Measurements from ENCODE around the gene ZNF37A.
A peak's percentile ranks its signal among the peaks of the same experiment; 100 is the strongest.
"Not testable (repeated sequence)": the region's sequence is repeated elsewhere in the genome, so short reads cannot be mapped to it uniquely, and the experiment has no call there.

The ZNF37A gene

DNA sequence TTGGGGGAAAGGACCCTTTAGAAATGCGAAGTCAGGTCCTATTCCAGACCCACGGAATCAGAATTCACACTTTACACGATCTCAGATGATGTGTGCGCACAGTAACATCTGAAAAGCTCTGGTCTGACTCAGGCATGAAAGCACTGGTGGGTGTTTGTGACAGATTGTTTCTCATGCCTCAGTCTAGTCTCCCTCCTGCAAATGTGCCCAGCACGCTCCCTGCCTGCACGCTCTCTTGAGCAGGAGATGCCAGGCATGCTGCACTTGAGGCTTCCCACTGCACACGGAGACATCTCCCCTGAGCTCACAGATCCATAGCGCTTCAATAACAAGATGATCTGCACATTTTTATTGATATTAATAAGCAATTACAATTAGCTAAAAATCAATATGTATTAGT lies 23.6 kb upstream of the ZNF37A start:
- in situ Hi-C loops (cut with MboI; ENCODE audit: low pct_unique_long_range_greater_than_20kb, low sequenced_read_pairs, unreplicated experiment): no loop called here
- no peak for DNase-seq (ENCODE audit: low spot score)
- TF ChIP-seq, protein P1, sequence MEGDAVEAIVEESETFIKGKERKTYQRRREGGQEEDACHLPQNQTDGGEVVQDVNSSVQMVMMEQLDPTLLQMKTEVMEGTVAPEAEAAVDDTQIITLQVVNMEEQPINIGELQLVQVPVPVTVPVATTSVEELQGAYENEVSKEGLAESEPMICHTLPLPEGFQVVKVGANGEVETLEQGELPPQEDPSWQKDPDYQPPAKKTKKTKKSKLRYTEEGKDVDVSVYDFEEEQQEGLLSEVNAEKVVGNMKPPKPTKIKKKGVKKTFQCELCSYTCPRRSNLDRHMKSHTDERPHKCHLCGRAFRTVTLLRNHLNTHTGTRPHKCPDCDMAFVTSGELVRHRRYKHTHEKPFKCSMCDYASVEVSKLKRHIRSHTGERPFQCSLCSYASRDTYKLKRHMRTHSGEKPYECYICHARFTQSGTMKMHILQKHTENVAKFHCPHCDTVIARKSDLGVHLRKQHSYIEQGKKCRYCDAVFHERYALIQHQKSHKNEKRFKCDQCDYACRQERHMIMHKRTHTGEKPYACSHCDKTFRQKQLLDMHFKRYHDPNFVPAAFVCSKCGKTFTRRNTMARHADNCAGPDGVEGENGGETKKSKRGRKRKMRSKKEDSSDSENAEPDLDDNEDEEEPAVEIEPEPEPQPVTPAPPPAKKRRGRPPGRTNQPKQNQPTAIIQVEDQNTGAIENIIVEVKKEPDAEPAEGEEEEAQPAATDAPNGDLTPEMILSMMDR (IDR thresholded peaks at IDR 0.05; ENCODE audit: extremely low read depth, insufficient read depth, missing control alignments): no peak

DNA sequence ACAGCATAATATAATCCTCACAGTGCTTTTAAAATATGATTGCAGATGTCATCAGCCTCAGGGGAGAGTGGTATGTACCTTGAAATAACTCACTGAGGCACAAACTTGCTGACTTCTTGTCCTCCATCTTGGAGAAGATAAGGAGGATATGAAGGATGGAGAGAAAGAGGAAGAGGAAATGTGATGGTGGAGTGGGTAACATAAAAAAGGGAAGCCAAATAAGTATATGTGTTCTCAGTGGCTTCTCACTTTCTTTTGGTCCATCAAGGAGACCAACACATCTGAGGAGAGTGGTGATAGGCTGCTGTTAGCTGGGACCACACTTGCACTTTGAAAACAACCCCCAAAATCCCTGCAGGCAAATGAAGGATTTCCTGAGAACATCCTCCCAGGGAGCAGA lies 21.6 kb upstream of the ZNF37A start:
- TF ChIP-seq, protein P1 (IDR thresholded peaks at IDR 0.05; ENCODE audit: extremely low read depth, insufficient read depth, missing control alignments): no peak
- in situ Hi-C loops (cut with MboI; ENCODE audit: low pct_unique_long_range_greater_than_20kb, low sequenced_read_pairs, unreplicated experiment): no loop called here

DNA sequence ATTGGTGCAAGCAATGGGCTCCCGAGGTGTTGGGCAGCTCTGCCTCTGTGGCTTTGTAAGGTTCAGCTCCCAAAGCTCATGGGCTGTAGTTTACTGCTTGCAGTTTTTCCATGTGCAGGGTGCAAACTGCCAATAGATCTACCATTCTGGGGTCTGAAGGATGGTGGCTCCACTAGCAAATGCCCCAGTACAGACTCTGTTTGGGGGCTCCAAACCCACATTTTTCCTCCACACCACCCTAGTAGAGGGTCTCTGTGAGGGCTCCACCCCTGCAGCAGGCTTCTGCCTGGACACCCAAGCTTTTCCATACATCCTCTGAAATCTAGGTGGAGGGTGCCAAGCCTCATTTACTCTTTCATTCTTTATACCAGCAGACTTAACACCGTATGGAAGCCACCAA lies 17.4 kb upstream of the ZNF37A start:
- in situ Hi-C loops (cut with MboI; ENCODE audit: low pct_unique_long_range_greater_than_20kb, low sequenced_read_pairs, unreplicated experiment): loop anchor here (25.0 kb wide), 1 partner anchor 214 kb away; the partner anchor contains the start of gene ZNF248
- TF ChIP-seq, protein P1 (IDR thresholded peaks at IDR 0.05; ENCODE audit: extremely low read depth, insufficient read depth, missing control alignments): no peak
- no peak for DNase-seq (ENCODE audit: low spot score)

More for the DNA sequence above, 21.6 kb upstream of the ZNF37A start:
- DNase-seq (ENCODE audit: low spot score): no peak

DNA sequence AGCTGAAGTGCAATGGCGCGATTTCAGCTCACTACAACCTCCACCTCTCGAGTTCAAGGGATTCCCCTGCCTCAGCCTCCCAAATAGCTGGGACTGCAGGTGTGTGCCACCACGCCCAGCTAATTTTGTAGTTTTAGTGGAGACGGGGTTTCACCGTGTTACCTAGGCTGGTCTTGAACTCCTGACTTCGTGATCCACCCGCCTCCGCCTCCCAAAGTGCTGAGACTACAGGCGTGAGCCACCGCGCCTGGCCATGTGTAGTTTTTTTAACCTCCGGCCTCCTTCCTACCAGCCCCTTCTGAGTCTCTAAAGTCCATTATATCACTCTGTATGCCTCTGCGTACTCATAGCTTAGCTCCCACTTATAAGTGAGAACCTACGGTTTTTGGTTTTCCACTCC lies 819 bp upstream of the ZNF37A start:
- in situ Hi-C loops (cut with MboI; ENCODE audit: low pct_unique_long_range_greater_than_20kb, low sequenced_read_pairs, unreplicated experiment): loop anchor here (25.0 kb wide), 1 partner anchor 231 kb away; the partner anchor contains the start of gene ZNF248
- not testable (repeated sequence) for DNase-seq (ENCODE audit: low spot score)

DNA sequence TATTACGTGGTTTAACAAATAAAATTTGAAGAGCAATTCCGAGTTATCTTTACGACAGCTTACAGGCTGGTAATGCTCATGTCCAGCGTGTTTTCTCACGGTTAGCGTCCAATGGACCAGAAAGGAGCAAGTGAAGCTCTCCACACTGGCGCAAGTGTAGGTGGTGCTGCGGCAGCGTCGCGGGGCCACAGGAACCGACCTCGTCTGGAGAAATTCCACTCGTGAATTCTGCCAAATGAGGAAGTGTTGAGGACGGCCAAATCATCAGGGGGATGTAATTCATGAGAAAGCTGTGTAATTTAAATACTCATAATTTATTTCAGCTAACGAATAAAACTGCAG lies 350 bp upstream of the ZNF37A start:
- in situ Hi-C loops (cut with MboI; ENCODE audit: low pct_unique_long_range_greater_than_20kb, low sequenced_read_pairs, unreplicated experiment): loop anchor here (25.0 kb wide), 1 partner anchor 231 kb away; the partner anchor contains the start of gene ZNF248
- TF ChIP-seq, protein P1 (IDR thresholded peaks at IDR 0.05; ENCODE audit: extremely low read depth, insufficient read depth, missing control alignments): no peak
- DNase-seq (ENCODE audit: low spot score): no peak

DNA sequence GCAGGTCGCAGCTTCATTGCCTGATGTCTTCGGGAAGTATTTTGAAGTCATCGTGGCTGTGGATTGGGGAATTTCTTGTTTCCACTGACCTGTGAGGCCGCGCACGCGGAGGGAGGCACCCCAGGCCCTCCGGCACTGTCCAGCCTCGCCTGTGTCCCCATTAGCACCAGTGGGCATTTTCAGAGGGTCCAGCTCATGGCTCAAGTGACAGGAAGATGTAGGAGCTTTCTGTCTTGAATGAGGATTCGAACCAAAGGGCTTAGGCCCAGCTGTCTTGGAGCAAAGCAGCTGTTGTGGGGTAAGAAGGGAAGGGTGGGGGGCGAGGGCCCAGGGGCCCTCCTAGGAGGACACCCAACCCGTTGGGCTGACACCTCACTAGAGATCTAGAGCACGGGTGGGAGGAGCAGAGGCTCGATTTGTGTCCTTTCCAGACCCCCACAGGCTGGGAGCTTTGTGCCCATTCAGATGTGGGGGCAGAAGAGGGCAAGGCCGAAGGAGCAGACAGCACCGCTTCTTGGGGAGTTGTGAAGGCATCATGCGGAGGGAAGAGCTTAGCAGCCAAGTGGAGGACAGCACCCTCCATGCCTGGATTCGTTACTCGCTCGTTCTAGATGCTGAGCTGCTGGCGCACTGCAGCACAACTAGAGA lies 914 bp downstream of the ZNF37A start:
- peak; percentile 15 for DNase-seq (ENCODE audit: low spot score)
- TF ChIP-seq, protein P1 (IDR thresholded peaks at IDR 0.05; ENCODE audit: extremely low read depth, insufficient read depth, missing control alignments): no peak
- in situ Hi-C loops (cut with MboI; ENCODE audit: low pct_unique_long_range_greater_than_20kb, low sequenced_read_pairs, unreplicated experiment): loop anchor here (25.0 kb wide), 1 partner anchor 233 kb away; the partner anchor contains the start of gene ZNF248

DNA sequence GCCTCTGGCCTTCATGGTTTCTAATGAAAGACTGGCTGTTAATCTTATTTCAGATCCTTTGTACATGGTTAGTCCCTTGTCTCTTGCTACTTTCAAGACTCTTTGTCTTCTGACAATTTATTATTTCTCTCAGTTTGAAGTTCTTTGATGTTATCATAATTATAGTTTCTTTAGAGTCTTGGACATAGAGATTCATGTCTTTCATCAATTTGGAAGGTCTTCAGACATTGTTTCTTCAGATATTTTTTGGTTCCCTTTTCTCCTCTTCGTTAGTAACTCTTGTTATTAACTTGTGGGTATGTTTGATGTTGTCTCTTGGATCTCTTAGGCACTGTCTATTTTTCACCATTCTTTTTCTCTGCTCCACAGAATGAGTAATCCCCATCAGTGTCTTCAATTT lies 8.7 kb downstream of the ZNF37A start:
- TF ChIP-seq, protein P1 (IDR thresholded peaks at IDR 0.05; ENCODE audit: extremely low read depth, insufficient read depth, missing control alignments): no peak
- in situ Hi-C loops (cut with MboI; ENCODE audit: low pct_unique_long_range_greater_than_20kb, low sequenced_read_pairs, unreplicated experiment): no loop called here
- DNase-seq (ENCODE audit: low spot score): no peak

Data from GM13977 (cell line).